GM12878 (cell line): ENCODE data around the gene LHFPL2. TPM values are rescaled to one million over a fixed set of nuclear protein-coding genes. Genes with fewer than 3 reads are reported as not detected.

Experiments used
- ATAC-seq: fragments of 200-7000 bp; cut with Tn5 transposase; 3 replicates; pipeline ENCODE4 v1.9.1; 2020; ENCODE audit warnings: mild to moderate bottlenecking, moderate library complexity
- BruUV-seq: library from RNA; stranded (reverse); fragments of 400-500 nt; replicated peaks from 2 replicates; lab custom pipeline; 2021; lab: Mats Ljungman, UMichigan
- CTCF ChIA-PET: fragments of 300-600 bp; sonication (Branson Sonifier 250); formaldehyde crosslinking; extraction: SDS; loops from one replicate; lab custom pipeline; 2021; ENCODE audit warnings: inconsistent platforms; lab: Yijun Ruan, JAX
- POLR2A ChIA-PET: fragments of 350-600 bp; formaldehyde crosslinking; extraction: SDS; loops from one replicate; lab custom pipeline; 2021; ENCODE audit warnings: inconsistent platforms; lab: Charles Lee
- RAD21 ChIA-PET: fragments of 300-600 bp; sonication (Branson Sonifier 250); formaldehyde crosslinking; loops from one replicate; lab custom pipeline; 2023; ENCODE audit warnings: antibody characterized with exemption; ENCODE audit not compliant: unreplicated experiment; lab: Charles Lee
- SMC1A ChIA-PET: fragments of 300-600 bp; sonication (Branson Sonifier 250); formaldehyde crosslinking; loops from one replicate; lab custom pipeline; 2023; ENCODE audit not compliant: unreplicated experiment, uncharacterized antibody; lab: Charles Lee
- DNase-seq: peaks from one replicate; pipeline ENCODE4 v3.0.0-alpha.2; 2011; ENCODE audit warnings: low read depth, low spot score
- FAIRE-seq: peaks from 3 replicates; lab custom pipeline; 2011; peaks lifted over from hg19 to GRCh38; lab: Jason Lieb, UNC
- H2AFZ ChIP-seq: 2 replicates; pipeline ENCODE4 v1.6.0; 2011; ENCODE audit warnings: low read depth, low read length, control low read depth; ENCODE audit not compliant: control insufficient read depth
- H3K27ac ChIP-seq: 2 replicates; pipeline ENCODE4 v1.5.1; 2011; ENCODE audit warnings: control low read depth; ENCODE audit not compliant: control insufficient read depth, insufficient read depth
- H3K27me3 ChIP-seq, 2 experiments: replicated peaks in 1 of 2; 2 replicates each; pipeline versions ENCODE4 v1.6.0 to v1.6.1; 2011; ENCODE audit warnings: low read length in 1 of 2; ENCODE audit not compliant: control insufficient read depth in 2 of 2, insufficient read depth in 2 of 2
- H3K36me3 ChIP-seq, 2 experiments: 2 replicates each; pipeline ENCODE4 v1.5.1; 2011; ENCODE audit warnings: low read length in 1 of 2; ENCODE audit not compliant: control insufficient read depth in 2 of 2, insufficient read depth in 2 of 2
- H3K4me1 ChIP-seq: 2 replicates; pipeline ENCODE4 v1.6.1; 2011; ENCODE audit warnings: mild to moderate bottlenecking, low read length, moderate library complexity, mixed read lengths; ENCODE audit not compliant: control insufficient read depth, insufficient read depth
- H3K4me2 ChIP-seq: 2 replicates; pipeline ENCODE4 v1.6.0; 2011; ENCODE audit warnings: control low read depth; ENCODE audit not compliant: control insufficient read depth, insufficient read depth
- H3K4me3 ChIP-seq: fragments of 200-600 bp; sonication (generic); 2 replicates; pipeline ENCODE4 v1.5.1; 2016
- H3K79me2 ChIP-seq: 2 replicates; pipeline ENCODE4 v1.6.0; 2011; ENCODE audit warnings: low read length; ENCODE audit not compliant: control insufficient read depth, insufficient read depth
- H3K9ac ChIP-seq: 2 replicates; pipeline ENCODE4 v1.8.0; 2011; ENCODE audit warnings: low read length, control low read depth, mixed read lengths; ENCODE audit not compliant: control insufficient read depth, insufficient read depth
- H3K9me3 ChIP-seq: replicated peaks from 3 replicates; pipeline ENCODE4 v1.5.1; 2011; ENCODE audit warnings: mild to moderate bottlenecking, low read length; ENCODE audit not compliant: control insufficient read depth, insufficient read depth
- H4K20me1 ChIP-seq: 2 replicates; pipeline ENCODE4 v1.6.0; 2011; ENCODE audit not compliant: control insufficient read depth, insufficient read depth
- ATF7 ChIP-seq: fragments of 450-650 bp; IDR thresholded peaks from 2 replicates; pipeline ENCODE4 v1.6.1; 2016; ENCODE audit warnings: low read depth, mild to moderate bottlenecking
- BACH1 ChIP-seq: fragments of 450-650 bp; IDR thresholded peaks from 2 replicates; pipeline ENCODE4 v1.6.1; 2017; ENCODE audit warnings: mild to moderate bottlenecking, borderline replicate concordance
- CBFB ChIP-seq: IDR thresholded peaks from 2 replicates; pipeline ENCODE4 v1.6.1; 2016; ENCODE audit warnings: antibody characterized with exemption, low read depth
- FOXK2 ChIP-seq: fragments of 450-650 bp; IDR thresholded peaks from 2 replicates; pipeline ENCODE4 v1.6.1; 2017; ENCODE audit warnings: mild to moderate bottlenecking, moderate library complexity
- MXI1 ChIP-seq: fragments of 150-350 bp; IDR thresholded peaks from 2 replicates; pipeline ENCODE4 v1.6.1; 2011; ENCODE audit warnings: low read depth, mild to moderate bottlenecking, inconsistent platforms, low read length, improper control_type of control experiment
- POLR2A ChIP-seq: IDR thresholded peaks from 2 replicates; pipeline ENCODE4 v1.6.1; 2011; ENCODE audit warnings: low read depth, mild to moderate bottlenecking, low read length
- RFX5 ChIP-seq: IDR thresholded peaks from 2 replicates; pipeline ENCODE4 v1.6.1; 2011; ENCODE audit warnings: low read depth, low read length, improper control_type of control experiment
- SRF ChIP-seq, 2 experiments: IDR thresholded peaks; 2 replicates each; pipeline ENCODE4 v1.6.1; 2011; ENCODE audit warnings: low read depth in 2 of 2, low read length in 2 of 2, mild to moderate bottlenecking in 1 of 2, moderate library complexity in 1 of 2
- TAF1 ChIP-seq: IDR thresholded peaks from 2 replicates; pipeline ENCODE4 v1.6.1; 2011; ENCODE audit warnings: mild to moderate bottlenecking, low read depth, low read length, borderline replicate concordance
- YBX1 ChIP-seq: fragments of 450-650 bp; IDR thresholded peaks from 2 replicates; pipeline ENCODE4 v1.6.1; 2016; ENCODE audit warnings: antibody characterized with exemption
- ZNF592 ChIP-seq: fragments of 450-650 bp; IDR thresholded peaks from 2 replicates; pipeline ENCODE4 v1.6.1; 2017; ENCODE audit warnings: mild to moderate bottlenecking, moderate library complexity
- WGBS: methylation state at CpG from one replicate; pipeline ENCODE4 v1.1.6; 2016; ENCODE audit warnings: low lambda C conversion rate; ENCODE audit not compliant: insufficient replicate concordance, insufficient coverage; ENCODE audit errors: missing lambda C conversion rate; 5-methylcytosine and 5-hydroxymethylcytosine counted together
- in situ Hi-C: fragments of 300-500 bp; cut with MboI; formaldehyde crosslinking; loops from 9 replicates; pipeline ENCODE4 v1.14.3; 2018; ENCODE audit warnings: mixed read lengths
- intact Hi-C: fragments of 100-400 bp; cut with micrococcal nuclease; formaldehyde crosslinking; loops from one replicate; pipeline ENCODE4 v1.14.2; 2022; ENCODE audit not compliant: unreplicated experiment
- polyA plus RNA-seq, 11 experiments: library from polyadenylated mRNA; depleted of rRNA in 4 of 11; unstranded in 6 of 11; stranded (reverse) in 5 of 11; fragments of >200 nt; fragmentation: Nextera tagmentation in 4 of 11; fragmentation: Illumina TruSeq in 1 of 11; extraction: Ambion mirVana in 4 of 11; extraction: Trizol in 1 of 11; gene quantifications; 1 replicate in 1 of 11; 2 replicates in 10 of 11; pipeline versions ENCODE4 v1.2.1 to v1.2.3, GENCODE V29; 2011 to 2016; ENCODE audit warnings: inconsistent platforms in 2 of 11, missing spikeins in 2 of 11, low read depth in 1 of 11
- total RNA-seq, 4 experiments: library from RNA; depleted of rRNA in 3 of 4; stranded (reverse); fragments of >200 nt in 3 of 4; fragmentation: Illumina TruSeq in 1 of 4; extraction: Trizol in 1 of 4; gene quantifications; 2 replicates each; pipeline versions ENCODE4 v1.2.1 to v1.2.3, GENCODE V29; 2013 to 2021

The LHFPL2 gene
- total and polyA plus RNA-seq, 10 of the 15 experiments (the other 5 are each of a cell fraction or from before 2014, with no cell fraction given): 4.1 to 21.8 (median 12.5) TPM

- no peak for FAIRE-seq
- POLR2A ChIA-PET: no interaction called here
Measured at GRCh38 chr5:78476795-78477194, 171.8 kb downstream of the LHFPL2 start.

More at GRCh38 chr5:78476795-78477194, 171.8 kb downstream of the LHFPL2 start:
- H4K20me1 ChIP-seq: no peaks in the 10 kb centered on the region
- ATAC-seq (no peak), DNase-seq (no peak)
- no peaks in the 10 kb centered on the region; a peak in 1 of 4 replicates for H3K36me3 ChIP-seq
- in situ Hi-C loops: no loop called here
- no peak overlapping the region for H3K27ac ChIP-seq
- H3K9me3 ChIP-seq: no peaks in the 10 kb centered on the region
- H3K9ac ChIP-seq: no peak overlapping the region
- H3K27me3 ChIP-seq: no peaks in the 10 kb centered on the region
- WGBS: 100% methylated on average over 1 of the region's 1 CpG
- no peak overlapping the region for H3K4me3 ChIP-seq
- no peak overlapping the region for H2AFZ ChIP-seq
- CTCF ChIA-PET: interaction anchor here (1.8 kb wide), 1 partner anchor 9 kb away, joined by 5 read pairs; no protein-coding TSS in a partner anchor
- BruUV-seq: no TSS peak
- intact Hi-C loops: loop anchor here (10.0 kb wide), 1 partner anchor 658 kb away; no protein-coding TSS in a partner anchor
- H3K4me2 ChIP-seq: no peak overlapping the region
- SMC1A ChIA-PET: no interaction called here
- H3K4me1 ChIP-seq: no peaks in the 10 kb centered on the region
- RAD21 ChIA-PET: no interaction called here
- H3K79me2 ChIP-seq: no peaks in the 10 kb centered on the region
- TF ChIP-seq MXI1: no peak
- TF ChIP-seq CBFB: no peak
- no peak for TF ChIP-seq ZNF592
- no peak for TF ChIP-seq ATF7
- no peak for TF ChIP-seq YBX1
- no peak for TF ChIP-seq FOXK2
- TF ChIP-seq POLR2A: no peak
- no peak for TF ChIP-seq SRF (IDR thresholded peaks at IDR 0.05; ENCODE audit: low read depth in 2 of 2, low read length in 2 of 2)
- no peak for TF ChIP-seq TAF1
- TF ChIP-seq RFX5: no peak
- no peak for TF ChIP-seq BACH1
